WTC11 (cell line): Measurements from ENCODE around the gene ELOVL6.

Experiments used
- CBFB ChIP-seq: sonication (generic); formaldehyde crosslinking; IDR thresholded peaks from 2 replicates; pipeline ENCODE4 v1.8.1; 2022; ENCODE audit warnings: mild to moderate bottlenecking, low read depth, missing genetic modification reagents
- CTCF ChIP-seq: fragments of 200-600 bp; IDR thresholded peaks from 2 replicates; pipeline ENCODE4 v1.8.0; 2022; ENCODE audit warnings: antibody characterized with exemption
- ERG ChIP-seq: fragments of 250-450 bp; sonication (Bioruptor Pico); IDR thresholded peaks from 2 replicates; pipeline ENCODE4 v1.8.0; 2021; ENCODE audit warnings: mild to moderate bottlenecking
- HMGXB4 ChIP-seq: sonication (generic); formaldehyde crosslinking; IDR thresholded peaks from 2 replicates; pipeline ENCODE4 v1.8.1; 2023; ENCODE audit warnings: mild to moderate bottlenecking, moderate library complexity, missing genetic modification reagents
- JAZF1 ChIP-seq: fragments of 250-450 bp; sonication (Bioruptor Pico); IDR thresholded peaks from 2 replicates; pipeline ENCODE4 v1.9.0; 2021; ENCODE audit warnings: moderate library complexity, mild to moderate bottlenecking, inconsistent platforms
- MAX ChIP-seq: sonication (generic); formaldehyde crosslinking; IDR thresholded peaks from 2 replicates; pipeline ENCODE4 v1.8.0; 2022; ENCODE audit warnings: mild to moderate bottlenecking, missing genetic modification reagents
- SP1 ChIP-seq: sonication (generic); formaldehyde crosslinking; conservative IDR thresholded peaks from 2 replicates; pipeline ENCODE4 v1.8.1; 2022; ENCODE audit warnings: missing genetic modification reagents
- TP53 ChIP-seq: sonication (generic); formaldehyde crosslinking; IDR thresholded peaks from 2 replicates; pipeline ENCODE4 v1.8.1; 2023; ENCODE audit warnings: mild to moderate bottlenecking, missing genetic modification reagents
- ZBTB21 ChIP-seq: sonication (generic); formaldehyde crosslinking; IDR thresholded peaks from 2 replicates; pipeline ENCODE4 v1.8.1; 2023; ENCODE audit warnings: mild to moderate bottlenecking, missing genetic modification reagents, borderline replicate concordance

GRCh38 chr4:110175634-110176033, 22.8 kb downstream of the ELOVL6 start:
- TF ChIP-seq CTCF (no peak), HMGXB4 (CRISPR knock-in tag) (no peak), JAZF1 (no peak), SP1 (CRISPR knock-in tag) (no peak), MAX (no peak), CBFB (CRISPR knock-in tag) (no peak), ZBTB21 (CRISPR knock-in tag) (no peak), TP53 (CRISPR knock-in tag) (no peak), ERG (CRISPR knock-in tag) (no peak)
